ENCODE data around the gene NCL. TPM values are rescaled to one million over a fixed set of nuclear protein-coding genes. Genes with fewer than 3 reads are reported as not detected.
"Not testable (repeated sequence)": the region's sequence is repeated elsewhere in the genome, so short reads cannot be mapped to it uniquely, and the experiment has no call there.

The NCL gene
- total and polyA plus RNA-seq, 2 of the 4 experiments (the other 2 are of a cell fraction) = 267 to 289 TPM

GRCh38 chr2:231461516-231461971 is 2.7 kb downstream of the NCL start:
- no peaks in the 10 kb centered on the region for H3K9me3 ChIP-seq (ENCODE audit: control insufficient read depth, insufficient read depth, low read length)
- no peaks in the 10 kb centered on the region for H3K27me3 ChIP-seq (ENCODE audit: control insufficient read depth, insufficient read depth, low read length)
- H2AK5ac ChIP-seq (ENCODE audit: low read depth, low read length) = no peak overlapping the region
- H3K4me3 ChIP-seq (ENCODE audit: insufficient read depth, low read depth, low read length) = no peak overlapping the region
- H3K18ac ChIP-seq (ENCODE audit: low read depth, low read length) = no peak overlapping the region
- H3K4me1 ChIP-seq (ENCODE audit: control insufficient read depth, insufficient read depth, low read length) = peaks cover 2% of the 10 kb centered on the region; the same call in 1 of the 2 replicates
- ChIA-PET CTCF (interaction anchor here (0.5 kb wide), 1 partner anchor 8 kb away, joined by 3 read pairs; no protein-coding TSS in a partner anchor), POLR2A (ENCODE audit: unreplicated experiment) (no interaction called here)
- no peak overlapping the region for H2BK5ac ChIP-seq (ENCODE audit: low read depth, low read length, poor library complexity, severe bottlenecking)
- no peak overlapping the region for H4K91ac ChIP-seq (ENCODE audit: insufficient read depth, low read depth, low read length)
- WGBS, 2 experiments (ENCODE audit: extremely low coverage in 2 of 2, insufficient read length in 1 of 2) = 87 to 100% methylated on average over 6 to 7 of the region's 8 CpGs
- intact Hi-C loops (cut with micrococcal nuclease) (no loop called here), in situ Hi-C loops (cut with MboI; ENCODE audit: low sequenced_read_pairs) (no loop called here), dilution Hi-C loops (cut with HindIII; ENCODE audit: low sequenced_read_pairs, unreplicated experiment) (no loop called here)
- no peak overlapping the region for H3K4ac ChIP-seq (ENCODE audit: low read depth, low read length)
- H2BK15ac ChIP-seq (ENCODE audit: low read depth, low read length) = no peak overlapping the region
- H3K4me2 ChIP-seq (ENCODE audit: low read depth, low read length) = no peak overlapping the region
- H2BK120ac ChIP-seq (ENCODE audit: low read depth, low read length) = no peak overlapping the region
- H4K5ac ChIP-seq (ENCODE audit: low read depth, low read length) = no peak overlapping the region
- DNase-seq = no peak
- no peak overlapping the region for H3K14ac ChIP-seq (replicated peaks; ENCODE audit: low read depth, low read length)
- H3K36me3 ChIP-seq (ENCODE audit: control insufficient read depth, insufficient read depth, low read length) = peaks cover 42% of the 10 kb centered on the region
- no peak overlapping the region for H3K56ac ChIP-seq (ENCODE audit: extremely low read depth, insufficient read depth, low read length)
- no peak overlapping the region for H4K8ac ChIP-seq (ENCODE audit: low read depth in 2 of 2, low read length in 2 of 2)
- H3K9ac ChIP-seq (ENCODE audit: low read depth, low read length) = no peak overlapping the region
- no peak overlapping the region for H2AK9ac ChIP-seq (replicated peaks; ENCODE audit: low read depth, low read length, poor library complexity)
- H2AFZ ChIP-seq (replicated peaks; ENCODE audit: low read length, poor library complexity) = no peak overlapping the region
- peaks cover 9% of the 10 kb centered on the region; the same call in 1 of the 2 replicates for H3K9me1 ChIP-seq (ENCODE audit: insufficient read depth, low read length)
- H3K79me1 ChIP-seq (ENCODE audit: low read depth in 1 of 2, low read length in 2 of 2) = peaks cover 36 to 59% of the 10 kb centered on the region in 2 experiments
- H2BK20ac ChIP-seq (ENCODE audit: low read depth, low read length) = no peak overlapping the region
- H3K27ac ChIP-seq (ENCODE audit: insufficient read depth, low read length) = no peak overlapping the region
- TSS peak; percentile 61 for BruUV-seq (replicated peaks)
- H4K20me1 ChIP-seq (ENCODE audit: insufficient read depth, low read length) = peaks cover 53% of the 10 kb centered on the region
- no peak for ATAC-seq (ENCODE audit: low read depth)
- TF ChIP-seq MAZ (IDR thresholded peaks at IDR 0.05; ENCODE audit: borderline replicate concordance, low read depth, low read length) = no peak
- H3K23ac ChIP-seq (ENCODE audit: low read depth, low read length) = peak overlapping the region; percentile 29; the same call in 1 of the 2 replicates

- H3K23ac ChIP-seq (ENCODE audit: low read depth, low read length); dilution Hi-C loops (cut with HindIII; ENCODE audit: low sequenced_read_pairs, unreplicated experiment); H4K91ac ChIP-seq (ENCODE audit: insufficient read depth, low read depth, low read length); BruUV-seq (replicated peaks); H2AK9ac ChIP-seq (replicated peaks; ENCODE audit: low read depth, low read length, poor library complexity); H3K4me1 ChIP-seq (ENCODE audit: control insufficient read depth, insufficient read depth, low read length); H3K18ac ChIP-seq (ENCODE audit: low read depth, low read length); H3K9ac ChIP-seq (ENCODE audit: low read depth, low read length); H2BK5ac ChIP-seq (ENCODE audit: low read depth, low read length, poor library complexity, severe bottlenecking); CTCF ChIA-PET; H3K9me3 ChIP-seq (ENCODE audit: control insufficient read depth, insufficient read depth, low read length); intact Hi-C loops (cut with micrococcal nuclease); ATAC-seq (ENCODE audit: low read depth); H4K5ac ChIP-seq (ENCODE audit: low read depth, low read length); H3K27me3 ChIP-seq (ENCODE audit: control insufficient read depth, insufficient read depth, low read length); H2BK15ac ChIP-seq (ENCODE audit: low read depth, low read length); H2BK120ac ChIP-seq (ENCODE audit: low read depth, low read length); H3K4me2 ChIP-seq (ENCODE audit: low read depth, low read length); H2AK5ac ChIP-seq (ENCODE audit: low read depth, low read length); H3K14ac ChIP-seq (replicated peaks; ENCODE audit: low read depth, low read length); H3K4me3 ChIP-seq (ENCODE audit: insufficient read depth, low read depth, low read length); H3K9me1 ChIP-seq (ENCODE audit: insufficient read depth, low read length); in situ Hi-C loops (cut with MboI; ENCODE audit: low sequenced_read_pairs); POLR2A ChIA-PET (ENCODE audit: unreplicated experiment); H2BK20ac ChIP-seq (ENCODE audit: low read depth, low read length); DNase-seq; H3K27ac ChIP-seq (ENCODE audit: insufficient read depth, low read length); H3K56ac ChIP-seq (ENCODE audit: extremely low read depth, insufficient read depth, low read length); H2AFZ ChIP-seq (replicated peaks; ENCODE audit: low read length, poor library complexity); H3K4ac ChIP-seq (ENCODE audit: low read depth, low read length); H4K8ac ChIP-seq (ENCODE audit: low read depth in 2 of 2, low read length in 2 of 2): not testable (repeated sequence)
- H3K36me3 ChIP-seq (ENCODE audit: control insufficient read depth, insufficient read depth, low read length) = peaks cover 48% of the 10 kb centered on the region
- peaks cover 53% of the 10 kb centered on the region for H4K20me1 ChIP-seq (ENCODE audit: insufficient read depth, low read length)
- peaks cover 36 to 59% of the 10 kb centered on the region in 2 experiments for H3K79me1 ChIP-seq (ENCODE audit: low read depth in 1 of 2, low read length in 2 of 2)
- no CpG with 5 or more reads among the region's 10 CpGs for WGBS, 2 experiments (ENCODE audit: extremely low coverage in 2 of 2, insufficient read length in 1 of 2)
Observed at GRCh38 chr2:231460841-231461240, 3.4 kb downstream of the NCL start.
